ENCODE data around the gene GAS2.
"Not testable (repeated sequence)": the region's sequence is repeated elsewhere in the genome, so short reads cannot be mapped to it uniquely, and the experiment has no call there.

Gene GAS2

DNA sequence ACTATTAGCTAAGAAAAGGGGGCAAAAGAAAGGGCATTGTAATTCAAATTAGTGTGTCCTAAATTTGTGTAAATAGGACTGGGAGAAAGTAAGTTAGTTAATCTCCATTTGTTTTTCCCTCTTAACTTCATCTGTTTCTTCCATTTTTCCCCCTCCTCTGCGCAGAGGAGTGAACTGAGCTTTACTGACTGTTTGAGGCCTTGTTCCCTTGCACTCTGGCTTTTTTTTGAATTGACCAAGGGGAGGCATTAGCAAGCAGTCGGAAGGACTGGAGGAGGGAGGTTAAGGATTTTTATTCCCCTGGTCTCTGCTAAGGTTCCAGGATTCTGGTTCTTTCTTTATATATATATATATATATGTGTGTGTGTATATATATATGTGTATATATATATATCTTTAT, 25.5 kb upstream of the GAS2 start:
- no peaks in the 10 kb centered on the region for H4K20me1 ChIP-seq (ENCODE audit: insufficient read depth, low read length)

DNA sequence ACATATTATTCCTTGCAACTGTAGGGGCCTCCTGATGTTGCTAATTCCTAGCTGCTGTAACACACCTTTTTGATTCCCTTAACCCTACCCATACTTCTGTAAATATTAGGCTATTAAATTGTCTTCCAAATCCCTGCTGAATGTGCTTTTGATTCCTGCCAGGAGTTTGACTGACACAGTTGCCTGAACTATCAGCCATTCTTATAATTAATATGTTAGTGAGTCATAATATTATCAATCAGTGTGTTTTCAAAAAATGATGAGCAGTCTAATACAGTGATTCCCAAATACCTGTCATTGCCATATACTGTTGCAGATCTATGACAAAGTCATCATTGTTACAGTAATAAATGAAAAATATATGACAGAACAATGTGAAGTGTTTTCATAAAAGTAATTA, 24.9 kb upstream of the GAS2 start:
- H3K4me2 ChIP-seq (ENCODE audit: low read length): no peak overlapping the region
- no peaks in the 10 kb centered on the region for H3K27me3 ChIP-seq (ENCODE audit: insufficient read depth, low read length)
- no peaks in the 10 kb centered on the region for H3K79me2 ChIP-seq (ENCODE audit: insufficient read depth, low read length)
- H3K36me3 ChIP-seq (ENCODE audit: insufficient read depth, low read length): no peaks in the 10 kb centered on the region
- no peak for TF ChIP-seq EZH2 (IDR thresholded peaks at IDR 0.05; ENCODE audit: borderline replicate concordance, low read length)
- TF ChIP-seq, protein P1, sequence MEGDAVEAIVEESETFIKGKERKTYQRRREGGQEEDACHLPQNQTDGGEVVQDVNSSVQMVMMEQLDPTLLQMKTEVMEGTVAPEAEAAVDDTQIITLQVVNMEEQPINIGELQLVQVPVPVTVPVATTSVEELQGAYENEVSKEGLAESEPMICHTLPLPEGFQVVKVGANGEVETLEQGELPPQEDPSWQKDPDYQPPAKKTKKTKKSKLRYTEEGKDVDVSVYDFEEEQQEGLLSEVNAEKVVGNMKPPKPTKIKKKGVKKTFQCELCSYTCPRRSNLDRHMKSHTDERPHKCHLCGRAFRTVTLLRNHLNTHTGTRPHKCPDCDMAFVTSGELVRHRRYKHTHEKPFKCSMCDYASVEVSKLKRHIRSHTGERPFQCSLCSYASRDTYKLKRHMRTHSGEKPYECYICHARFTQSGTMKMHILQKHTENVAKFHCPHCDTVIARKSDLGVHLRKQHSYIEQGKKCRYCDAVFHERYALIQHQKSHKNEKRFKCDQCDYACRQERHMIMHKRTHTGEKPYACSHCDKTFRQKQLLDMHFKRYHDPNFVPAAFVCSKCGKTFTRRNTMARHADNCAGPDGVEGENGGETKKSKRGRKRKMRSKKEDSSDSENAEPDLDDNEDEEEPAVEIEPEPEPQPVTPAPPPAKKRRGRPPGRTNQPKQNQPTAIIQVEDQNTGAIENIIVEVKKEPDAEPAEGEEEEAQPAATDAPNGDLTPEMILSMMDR (IDR thresholded peaks at IDR 0.05; ENCODE audit: low read length): no peak
- no peak overlapping the region for H3K4me3 ChIP-seq (ENCODE audit: low read depth, low read length, poor library complexity, severe bottlenecking)
- no peaks in the 10 kb centered on the region for H3K4me1 ChIP-seq (ENCODE audit: insufficient read depth, low read length, severe bottlenecking)
- H3K9me3 ChIP-seq (ENCODE audit: low read length): no peaks in the 10 kb centered on the region
- H3F3A ChIP-seq (ENCODE audit: insufficient read depth, low read length): no peaks in the 10 kb centered on the region
- no peaks in the 10 kb centered on the region for H4K20me1 ChIP-seq (ENCODE audit: insufficient read depth, low read length)
- H3K9ac ChIP-seq (ENCODE audit: low read length): no peak overlapping the region
- no peak overlapping the region for H3K27ac ChIP-seq (ENCODE audit: low read depth, low read length, poor library complexity, severe bottlenecking)
- H3K9me2 ChIP-seq (ENCODE audit: low read depth, low read length): no peaks in the 10 kb centered on the region
- no peak overlapping the region for H2AFZ ChIP-seq (ENCODE audit: low read length)

More for the DNA sequence above, 25.5 kb upstream of the GAS2 start:
- H3K36me3 ChIP-seq (ENCODE audit: insufficient read depth, low read length): no peaks in the 10 kb centered on the region
- H3K4me3 ChIP-seq (ENCODE audit: low read depth, low read length, poor library complexity, severe bottlenecking): no peak overlapping the region
- no peaks in the 10 kb centered on the region for H3F3A ChIP-seq (ENCODE audit: insufficient read depth, low read length)
- no peak overlapping the region for H3K27ac ChIP-seq (ENCODE audit: low read depth, low read length, poor library complexity, severe bottlenecking)
- H3K27me3 ChIP-seq (ENCODE audit: insufficient read depth, low read length): no peaks in the 10 kb centered on the region
- H3K9me3 ChIP-seq (ENCODE audit: low read length): no peaks in the 10 kb centered on the region
- H2AFZ ChIP-seq (ENCODE audit: low read length): no peak overlapping the region
- H3K4me2 ChIP-seq (ENCODE audit: low read length): no peak overlapping the region
- TF ChIP-seq EZH2 (IDR thresholded peaks at IDR 0.05; ENCODE audit: borderline replicate concordance, low read length): no peak
- no peak overlapping the region for H3K9ac ChIP-seq (ENCODE audit: low read length)
- no peaks in the 10 kb centered on the region for H3K9me2 ChIP-seq (ENCODE audit: low read depth, low read length)
- H3K79me2 ChIP-seq (ENCODE audit: insufficient read depth, low read length): no peaks in the 10 kb centered on the region
- H3K4me1 ChIP-seq (ENCODE audit: insufficient read depth, low read length, severe bottlenecking): no peaks in the 10 kb centered on the region

GRCh38 chr11:22652346-22652745, 14.1 kb upstream of the GAS2 start:
- not testable (repeated sequence) for H3K9ac ChIP-seq (ENCODE audit: low read length); H3F3A ChIP-seq (ENCODE audit: insufficient read depth, low read length); H3K4me3 ChIP-seq (ENCODE audit: low read depth, low read length, poor library complexity, severe bottlenecking); H2AFZ ChIP-seq (ENCODE audit: low read length); H3K27ac ChIP-seq (ENCODE audit: low read depth, low read length, poor library complexity, severe bottlenecking); H3K4me2 ChIP-seq (ENCODE audit: low read length); H4K20me1 ChIP-seq (ENCODE audit: insufficient read depth, low read length); H3K27me3 ChIP-seq (ENCODE audit: insufficient read depth, low read length); H3K79me2 ChIP-seq (ENCODE audit: insufficient read depth, low read length); H3K4me1 ChIP-seq (ENCODE audit: insufficient read depth, low read length, severe bottlenecking); H3K9me3 ChIP-seq (ENCODE audit: low read length); H3K9me2 ChIP-seq (ENCODE audit: low read depth, low read length); H3K36me3 ChIP-seq (ENCODE audit: insufficient read depth, low read length)

DNA sequence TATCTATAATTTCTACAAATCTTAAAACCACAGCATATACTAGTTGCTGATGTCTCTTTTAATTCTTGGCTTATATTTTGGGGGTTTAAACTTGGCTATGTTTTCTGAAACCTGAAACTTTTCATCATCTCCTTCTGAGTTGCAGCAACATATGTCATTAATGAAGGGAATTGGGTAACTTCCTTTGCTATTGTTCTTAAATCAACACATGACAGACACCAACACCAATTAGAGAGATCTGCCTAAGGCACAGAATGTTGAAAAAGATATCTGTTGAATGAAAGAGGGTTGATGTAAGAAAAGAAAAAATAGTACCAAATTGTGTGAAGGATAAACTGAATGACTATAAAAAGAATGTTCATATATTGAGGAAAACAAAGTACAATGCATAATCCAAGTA, 10.3 kb upstream of the GAS2 start:
- H3K4me2 ChIP-seq (ENCODE audit: low read length): no peak overlapping the region
- no peaks in the 10 kb centered on the region for H3F3A ChIP-seq (ENCODE audit: insufficient read depth, low read length)
- no peak for TF ChIP-seq EZH2 (IDR thresholded peaks at IDR 0.05; ENCODE audit: borderline replicate concordance, low read length)
- TF ChIP-seq, protein P1 (IDR thresholded peaks at IDR 0.05; ENCODE audit: low read length): no peak
- no peaks in the 10 kb centered on the region for H3K4me1 ChIP-seq (ENCODE audit: insufficient read depth, low read length, severe bottlenecking)
- H3K9ac ChIP-seq (ENCODE audit: low read length): no peak overlapping the region
- no peaks in the 10 kb centered on the region for H3K9me3 ChIP-seq (ENCODE audit: low read length)
- no peaks in the 10 kb centered on the region for H3K79me2 ChIP-seq (ENCODE audit: insufficient read depth, low read length)
- H3K4me3 ChIP-seq (ENCODE audit: low read depth, low read length, poor library complexity, severe bottlenecking): no peak overlapping the region
- H3K27ac ChIP-seq (ENCODE audit: low read depth, low read length, poor library complexity, severe bottlenecking): no peak overlapping the region
- H3K9me2 ChIP-seq (ENCODE audit: low read depth, low read length): no peaks in the 10 kb centered on the region
- H2AFZ ChIP-seq (ENCODE audit: low read length): no peak overlapping the region
- no peaks in the 10 kb centered on the region for H3K27me3 ChIP-seq (ENCODE audit: insufficient read depth, low read length)
- H3K36me3 ChIP-seq (ENCODE audit: insufficient read depth, low read length): no peaks in the 10 kb centered on the region
- no peaks in the 10 kb centered on the region for H4K20me1 ChIP-seq (ENCODE audit: insufficient read depth, low read length)

Data from OCI-LY1 (cell line).